GM21381 (cell line): ENCODE data around the gene CDC73.
A peak's percentile ranks its signal among the peaks of the same experiment; 100 is the strongest.
"Not testable (repeated sequence)": the region's sequence is repeated elsewhere in the genome, so short reads cannot be mapped to it uniquely, and the experiment has no call there.

Experiments
- ATAC-seq: cut with Tn5 transposase; IDR thresholded peaks from one replicate; pipeline ENCODE4 v1.9.1; 2021; ENCODE audit warnings: mild to moderate bottlenecking, moderate library complexity; ENCODE audit not compliant: unreplicated experiment

The CDC73 gene

GRCh38 chr1:193176113-193176512 lies 54.3 kb downstream of the CDC73 start:
- no peak for ATAC-seq

DNA sequence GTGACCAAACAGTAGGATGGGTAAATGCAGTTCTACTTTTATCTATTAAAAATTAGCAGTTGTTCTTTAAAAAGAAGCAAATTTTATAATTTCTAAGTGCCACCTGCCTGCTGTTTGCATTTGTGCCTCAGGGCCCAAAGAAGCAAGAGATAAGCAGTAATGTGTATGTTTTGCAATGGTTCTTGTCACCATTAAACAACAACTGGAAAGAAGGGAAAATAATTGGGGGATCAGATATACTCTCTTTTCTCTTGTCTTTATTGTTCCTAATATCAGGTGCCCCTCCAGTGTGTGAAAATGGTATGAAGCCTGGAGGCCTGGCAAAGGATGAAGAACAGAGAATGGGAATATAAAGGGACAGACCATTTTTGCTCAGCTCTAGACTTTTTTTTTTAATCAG lies 55.0 kb downstream of the CDC73 start:
- ATAC-seq: no peak

DNA sequence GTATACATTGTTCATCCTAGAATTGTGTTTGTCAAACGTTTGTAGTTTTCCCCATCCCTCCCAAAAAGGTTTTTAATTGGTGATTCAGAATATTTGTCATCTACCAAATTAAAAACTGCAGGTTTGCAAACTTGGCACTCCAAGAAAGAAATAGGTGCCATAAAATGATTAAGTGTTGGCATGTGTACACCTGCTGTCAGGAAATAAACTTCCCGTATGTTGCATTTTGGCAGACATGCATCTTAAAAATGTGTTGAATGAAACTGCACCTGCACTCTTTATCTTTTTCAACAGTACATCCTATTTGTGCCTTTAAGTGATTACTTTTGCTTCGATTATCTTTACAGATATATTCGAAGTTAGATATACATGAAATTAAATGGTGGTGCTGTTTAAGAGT lies 57.3 kb downstream of the CDC73 start:
- no peak for ATAC-seq

DNA sequence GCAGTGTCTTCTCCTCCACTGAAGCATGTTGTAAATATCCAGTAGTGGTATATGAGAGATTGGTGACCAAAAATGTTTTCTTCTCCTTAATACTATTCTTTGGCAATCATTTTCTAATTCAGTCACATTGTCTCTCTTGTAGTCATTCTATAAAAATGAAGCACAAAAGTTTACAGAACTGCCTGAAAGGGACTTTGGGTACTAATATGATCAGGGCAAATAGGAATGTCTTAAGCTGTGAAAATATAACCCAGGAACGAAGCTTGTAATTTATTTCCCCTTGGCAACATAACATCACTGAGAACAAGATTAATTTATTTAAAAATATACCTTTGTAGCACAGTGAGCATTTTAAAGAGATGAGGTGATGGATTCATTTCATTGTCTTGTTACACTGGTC lies 59.7 kb downstream of the CDC73 start:
- ATAC-seq: no peak

GRCh38 chr1:193181985-193182384 lies 60.2 kb downstream of the CDC73 start:
- ATAC-seq: no peak

GRCh38 chr1:193183019-193183627 lies 61.3 kb downstream of the CDC73 start:
- ATAC-seq: peak; percentile 64

- ATAC-seq: no peak
These were observed 62.9 kb downstream of the CDC73 start for GRCh38 chr1:193184776-193185175.

GRCh38 chr1:193185211-193185610 lies 63.4 kb downstream of the CDC73 start:
- no peak for ATAC-seq

DNA sequence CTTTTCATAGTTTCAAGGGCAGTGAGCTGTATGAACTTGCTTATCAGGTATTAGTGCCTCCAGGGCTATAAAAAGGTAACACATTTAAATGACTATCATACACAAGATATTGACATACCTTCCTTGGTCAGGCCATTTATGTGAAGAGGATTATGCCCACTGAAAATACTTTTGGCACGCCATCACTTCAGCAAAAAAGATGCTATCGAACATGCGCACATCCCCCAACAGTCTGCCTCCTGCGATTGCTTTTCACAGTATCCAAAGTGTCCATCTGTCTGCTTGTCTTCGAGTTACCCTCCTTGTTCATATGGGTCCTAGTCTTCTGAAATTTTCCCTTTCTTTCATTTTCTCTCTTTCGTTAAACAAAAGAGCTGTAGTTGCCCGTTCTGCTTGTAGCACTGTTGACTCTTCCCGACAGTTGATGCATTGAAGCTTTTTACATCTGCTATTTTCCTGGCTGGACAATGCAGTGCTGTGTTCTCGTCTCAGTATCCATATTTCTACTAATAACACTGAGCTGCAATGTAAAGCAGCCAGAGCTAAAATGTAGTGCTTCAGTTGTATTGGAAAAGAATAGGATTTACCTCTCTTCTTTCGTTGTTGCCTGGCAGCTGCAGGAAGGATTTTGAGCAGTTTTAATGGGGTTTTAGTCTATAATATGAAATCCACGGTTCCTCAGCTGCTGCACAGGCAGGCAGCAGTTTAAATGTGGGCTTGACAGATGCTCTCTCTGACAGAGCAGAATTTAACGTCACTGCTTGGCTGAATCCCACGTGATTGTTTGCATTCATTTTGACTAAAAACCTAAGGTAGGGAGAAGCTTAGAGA lies 64.3 kb downstream of the CDC73 start, which contains the start of gene B3GALT2:
Gene B3GALT2, minus strand, starts transcription at position 713 of the 831 bp plus-strand sequence. CDS start 5,051 bp downstream, outside the sequence.
- ATAC-seq: no peak

GRCh38 chr1:193187114-193187513 lies 65.3 kb downstream of the CDC73 start:
- no peak for ATAC-seq

DNA sequence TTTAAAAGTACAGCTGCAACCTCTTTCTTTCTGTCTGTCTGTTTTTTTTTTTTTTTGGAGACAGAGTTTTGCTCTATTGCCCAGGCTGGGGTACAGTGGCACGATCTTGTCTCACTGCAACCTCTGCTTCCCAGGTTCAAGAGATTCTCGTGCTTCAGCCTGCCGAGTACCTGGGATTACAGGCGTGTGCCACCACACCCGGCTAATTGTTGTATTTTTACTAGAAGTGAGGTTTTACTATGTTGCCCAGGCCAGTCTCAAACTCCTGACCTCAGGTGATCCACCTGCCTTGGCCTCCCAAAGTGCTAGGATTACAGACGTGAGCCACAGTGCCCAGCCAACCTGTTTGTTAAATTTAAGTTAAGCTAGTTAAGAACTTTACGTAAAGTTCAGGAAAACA lies 67.1 kb downstream of the CDC73 start:
- ATAC-seq: not testable (repeated sequence)

GRCh38 chr1:193189442-193190095 lies 67.7 kb downstream of the CDC73 start:
- no peak for ATAC-seq

GRCh38 chr1:193190096-193190744 lies 68.4 kb downstream of the CDC73 start:
- ATAC-seq: no peak

DNA sequence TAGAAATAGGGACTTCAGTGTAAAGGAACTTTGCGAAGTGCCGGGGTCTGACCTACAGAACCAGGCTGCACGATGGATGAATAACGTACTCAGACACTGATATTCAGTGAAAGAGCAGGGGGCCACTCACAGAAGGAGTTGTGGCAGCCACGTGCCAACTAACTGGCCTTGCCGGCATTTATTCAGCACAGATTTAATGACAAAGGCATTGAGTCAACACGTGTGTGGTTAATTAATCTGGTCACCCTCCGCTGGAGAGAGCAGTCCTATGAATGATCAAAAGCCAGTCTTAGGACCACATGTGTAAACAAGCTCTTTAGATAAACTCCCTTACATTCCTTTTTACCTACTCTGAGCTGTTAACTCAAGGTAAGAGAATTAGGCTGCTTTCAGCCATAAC lies 70.8 kb downstream of the CDC73 start:
- ATAC-seq: no peak

GRCh38 chr1:193199940-193200339 lies 78.1 kb downstream of the CDC73 start:
- ATAC-seq: no peak

DNA sequence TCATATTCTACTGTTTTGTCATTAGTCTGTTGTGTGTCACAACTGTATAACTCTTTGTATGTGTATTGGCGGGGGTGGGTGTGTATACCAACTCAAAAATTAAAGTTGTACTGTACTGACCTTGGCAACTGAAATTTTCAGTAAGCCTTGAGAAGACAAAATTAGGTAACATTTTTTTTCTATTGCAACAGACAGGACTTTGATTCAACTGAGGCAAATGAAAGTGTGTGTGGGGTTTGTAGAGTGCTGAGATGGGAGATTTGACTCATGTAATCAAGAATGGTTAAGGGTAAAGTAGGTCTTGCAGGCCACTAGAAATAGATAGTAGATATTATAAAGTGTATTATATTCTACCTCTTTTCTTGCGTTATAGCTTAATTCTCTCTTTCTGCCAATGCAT lies 79.2 kb downstream of the CDC73 start:
- no peak for ATAC-seq

DNA sequence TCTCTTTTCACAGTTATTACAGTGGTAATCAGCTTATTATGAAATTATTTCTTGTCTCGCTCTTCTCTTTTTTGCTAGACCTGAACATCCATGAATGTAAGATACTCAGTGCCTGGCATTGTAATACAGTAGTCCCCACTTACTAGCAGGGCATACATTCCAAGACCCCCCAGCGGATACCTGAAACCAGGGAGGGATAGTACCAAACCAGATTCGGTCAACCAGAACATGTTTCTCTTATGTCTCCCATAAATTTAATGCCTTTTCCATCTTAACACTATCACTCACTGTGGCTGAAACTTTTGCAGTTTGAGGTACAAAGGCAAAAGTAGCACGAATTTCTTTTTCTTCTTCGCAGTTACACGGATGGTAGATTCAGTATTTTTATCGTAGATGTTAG lies 89.2 kb downstream of the CDC73 start:
- no peak for ATAC-seq

- peak; percentile 82 for ATAC-seq
These were observed 89.7 kb downstream of the CDC73 start for GRCh38 chr1:193211539-193211938.

DNA sequence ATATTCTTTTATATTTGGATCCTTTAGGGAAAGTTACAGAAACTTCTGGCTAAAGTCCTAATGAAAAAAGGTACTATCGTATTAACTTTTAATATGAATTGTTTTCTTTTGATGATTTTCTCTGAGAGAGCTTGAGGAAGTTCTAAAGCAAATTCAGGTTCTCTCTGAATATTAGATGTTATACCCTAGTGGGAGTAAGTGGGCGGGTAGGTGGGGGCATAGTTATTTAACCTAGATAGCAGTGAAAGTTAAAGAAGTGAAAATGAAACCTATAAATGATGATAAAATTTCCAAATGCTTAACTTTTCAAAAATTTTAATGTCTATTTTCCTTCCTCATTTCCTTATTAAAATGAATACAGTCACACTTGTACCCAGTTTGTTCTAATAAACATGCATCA lies 90.8 kb downstream of the CDC73 start:
- ATAC-seq: no peak

DNA sequence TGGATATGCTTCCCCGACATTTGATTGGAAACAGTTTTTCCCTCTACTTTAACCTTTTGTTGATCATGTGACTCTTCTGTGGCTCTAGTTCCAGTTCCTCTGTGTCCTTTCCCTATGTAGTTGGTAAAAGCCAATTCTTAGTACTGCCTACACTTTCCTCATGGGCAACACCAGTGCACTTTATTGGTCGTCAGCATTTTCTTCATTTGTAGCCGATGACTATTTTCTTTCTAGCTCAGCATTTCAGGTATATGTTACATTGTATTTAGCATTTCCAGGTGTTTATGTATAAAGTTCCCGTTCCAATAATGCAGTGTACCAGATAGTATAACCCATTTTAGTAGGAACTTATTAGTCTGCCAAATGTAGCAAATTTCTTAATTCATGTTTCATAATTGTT lies 92.2 kb downstream of the CDC73 start:
- ATAC-seq: no peak

GRCh38 chr1:193216920-193217319 lies 95.1 kb downstream of the CDC73 start:
- no peak for ATAC-seq
